HG03378 (cell line): ENCODE measurements around the gene STIP1.

Source experiments
- ATAC-seq: cut with Tn5 transposase; IDR thresholded peaks from one replicate; pipeline ENCODE4 v1.9.1; 2021; ENCODE audit warnings: mild to moderate bottlenecking, moderate library complexity; ENCODE audit not compliant: unreplicated experiment

Gene STIP1

DNA sequence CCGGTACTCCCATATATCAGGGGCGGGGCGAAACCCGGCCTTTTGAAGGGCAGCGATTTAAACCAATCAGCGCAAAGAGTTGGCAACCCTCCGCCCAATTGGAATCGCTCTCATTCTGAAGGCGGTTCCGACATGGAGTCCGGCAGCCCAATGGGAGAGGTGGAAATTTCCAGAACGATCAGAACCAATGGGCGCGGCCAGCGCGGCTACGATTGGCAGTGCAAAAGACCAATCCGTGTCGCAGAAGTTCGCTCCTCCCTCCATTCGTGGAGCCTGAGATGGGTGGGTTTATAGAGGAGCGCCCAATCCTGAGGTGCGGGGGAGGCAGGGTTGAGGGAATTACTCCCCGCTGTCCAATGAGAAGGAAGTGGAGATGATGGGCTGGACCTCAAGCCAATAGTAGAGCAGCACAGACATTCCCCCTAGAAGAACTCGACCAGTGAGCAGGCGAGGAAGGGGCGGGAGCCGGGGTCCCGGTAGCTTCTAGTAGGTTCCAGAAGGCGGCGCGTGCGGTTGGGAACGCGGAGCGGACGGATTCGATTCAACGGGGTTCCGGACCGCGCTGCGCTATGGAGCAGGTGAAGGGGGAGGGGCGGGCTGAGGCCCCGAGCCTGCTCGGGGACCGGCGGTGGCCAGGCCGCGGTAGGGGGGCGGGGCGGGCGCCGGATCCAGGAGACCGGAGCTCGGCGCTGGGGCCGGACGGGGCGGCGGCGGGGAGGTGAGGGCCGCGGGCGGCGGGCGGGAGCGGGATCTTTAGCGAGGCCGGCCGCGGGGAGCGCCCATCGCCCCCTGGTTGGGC is at the start of gene STIP1:
TSS of gene STIP1 (plus strand) at position 479 of the 799 bp plus-strand sequence. CDS start at position 570, 91 bp downstream.
- peak; percentile 89 for ATAC-seq

DNA sequence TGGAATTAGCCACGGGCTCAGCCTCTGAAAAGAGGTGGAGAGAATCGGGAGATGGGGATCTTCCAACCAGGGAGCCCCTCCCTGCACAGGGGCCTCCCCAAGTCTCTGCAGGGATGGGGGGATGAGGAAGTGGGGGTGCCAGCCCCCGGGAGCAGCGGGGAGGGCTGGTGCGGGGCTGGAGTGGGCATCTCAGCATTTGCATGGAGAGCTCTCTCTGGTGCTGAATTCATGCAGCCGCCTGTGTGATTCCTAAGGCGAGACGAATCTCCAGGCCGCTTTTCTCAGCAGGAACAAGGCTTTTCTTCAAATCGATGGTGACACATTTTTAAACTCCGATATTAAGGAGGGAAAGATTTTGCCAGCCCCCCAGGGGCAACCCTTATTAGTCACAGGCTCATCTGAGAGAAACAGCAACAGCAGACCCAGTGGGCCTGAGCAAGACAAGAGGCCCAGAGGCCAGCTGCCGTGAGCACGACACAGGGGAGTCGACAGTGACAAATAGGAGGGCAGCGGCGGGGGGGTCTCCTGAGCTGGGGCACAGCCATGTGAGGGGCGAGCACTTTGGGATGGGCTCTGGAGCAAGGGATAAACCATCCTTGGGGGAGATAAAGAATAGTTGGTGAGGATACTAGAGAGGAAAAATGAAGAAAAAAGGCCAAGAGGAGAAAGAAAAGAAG is 49.1 kb upstream of the STIP1 start:
- no peak for ATAC-seq

DNA sequence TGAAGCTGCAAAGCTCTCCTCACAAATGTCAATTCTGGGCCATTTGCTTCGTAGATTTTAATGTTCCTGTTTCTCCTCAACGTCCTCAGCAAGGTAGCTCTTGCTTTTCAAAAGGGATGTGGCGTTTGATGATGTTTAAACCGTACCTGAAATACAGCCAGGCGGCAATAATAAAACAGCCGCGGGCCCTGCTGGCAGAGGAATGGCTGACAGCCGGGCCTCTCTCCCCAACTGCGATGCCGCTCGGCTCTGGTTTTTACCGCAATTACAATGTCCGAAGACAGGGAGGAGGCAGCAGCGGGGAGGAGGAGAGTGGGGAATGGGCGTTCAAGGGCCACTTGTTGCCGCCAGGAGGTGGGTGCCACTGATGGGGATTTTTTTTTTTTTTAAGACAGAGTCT is 47.6 kb upstream of the STIP1 start:
- no peak for ATAC-seq

DNA sequence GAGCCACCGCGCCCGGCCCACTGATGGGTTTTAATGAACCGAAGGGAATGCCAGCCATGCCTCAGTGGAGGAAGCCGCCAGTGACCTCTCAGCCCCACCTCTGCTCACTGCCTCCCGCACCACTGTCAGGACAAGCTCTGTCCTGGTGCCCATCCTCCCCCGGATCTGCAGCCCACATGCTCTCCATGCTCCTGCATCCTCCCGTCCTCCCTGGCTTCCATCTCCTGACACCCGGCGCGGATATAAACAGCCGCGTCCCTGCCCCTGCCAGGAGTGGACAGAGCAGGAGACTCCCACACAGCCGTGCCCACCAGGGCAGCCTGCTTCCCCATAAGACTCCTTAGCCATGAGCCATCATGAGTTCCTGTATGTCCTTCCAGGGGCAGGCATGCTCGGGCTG is 46.9 kb upstream of the STIP1 start:
- ATAC-seq = no peak

DNA sequence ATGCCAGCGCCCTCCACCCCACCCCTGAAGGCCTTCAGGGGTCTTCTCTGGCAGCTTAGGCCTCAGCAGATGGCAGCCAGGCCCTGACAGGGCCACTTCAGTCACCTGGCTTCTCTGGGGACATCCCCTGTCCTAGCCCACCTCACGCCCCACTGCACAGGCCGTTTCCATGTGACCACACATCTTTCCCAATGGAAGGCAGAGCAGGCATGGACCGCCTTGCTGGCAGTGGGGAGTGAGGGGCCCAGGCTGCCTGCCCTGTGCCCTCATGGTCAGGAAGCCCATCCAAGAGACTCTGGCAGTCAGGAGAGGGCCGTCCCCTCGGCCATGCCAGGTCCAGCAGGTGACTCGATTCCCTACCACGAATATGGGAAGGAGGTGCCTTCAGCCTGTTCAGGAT is 45.9 kb upstream of the STIP1 start:
- no peak for ATAC-seq

DNA sequence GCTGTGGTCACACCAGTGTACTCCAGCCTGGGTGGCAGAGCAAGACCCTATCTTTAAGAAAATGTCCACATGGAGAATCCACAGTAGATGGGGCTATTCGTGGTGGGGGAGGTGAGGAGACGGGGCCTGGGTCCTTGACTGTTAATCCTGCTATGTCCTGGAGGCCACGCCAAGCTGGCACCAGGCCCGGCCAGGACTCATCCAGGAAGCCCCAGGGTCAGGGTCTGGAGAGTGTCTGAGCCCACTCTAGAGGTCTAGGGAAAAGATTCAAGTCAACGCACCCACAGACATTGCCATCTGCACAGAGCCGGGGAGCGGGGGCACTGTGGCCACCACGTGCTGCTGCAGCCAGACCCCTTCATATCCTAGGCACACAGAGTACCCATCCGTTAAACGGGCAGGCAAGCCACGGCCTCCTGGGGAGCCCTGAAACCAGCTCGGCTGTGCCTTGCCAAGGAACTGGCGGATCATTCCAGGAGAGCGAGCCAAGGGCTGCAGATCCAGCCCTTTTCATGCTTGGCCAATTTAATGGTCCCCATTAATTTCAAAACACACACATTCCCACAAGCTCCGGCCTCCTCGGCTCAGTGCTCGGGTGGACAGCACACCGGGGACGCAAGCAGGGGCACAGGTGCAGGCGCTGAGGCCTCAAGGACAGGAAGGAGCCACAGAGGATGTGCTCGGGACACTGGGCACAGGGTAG is 44.7 kb upstream of the STIP1 start:
- ATAC-seq = no peak

DNA sequence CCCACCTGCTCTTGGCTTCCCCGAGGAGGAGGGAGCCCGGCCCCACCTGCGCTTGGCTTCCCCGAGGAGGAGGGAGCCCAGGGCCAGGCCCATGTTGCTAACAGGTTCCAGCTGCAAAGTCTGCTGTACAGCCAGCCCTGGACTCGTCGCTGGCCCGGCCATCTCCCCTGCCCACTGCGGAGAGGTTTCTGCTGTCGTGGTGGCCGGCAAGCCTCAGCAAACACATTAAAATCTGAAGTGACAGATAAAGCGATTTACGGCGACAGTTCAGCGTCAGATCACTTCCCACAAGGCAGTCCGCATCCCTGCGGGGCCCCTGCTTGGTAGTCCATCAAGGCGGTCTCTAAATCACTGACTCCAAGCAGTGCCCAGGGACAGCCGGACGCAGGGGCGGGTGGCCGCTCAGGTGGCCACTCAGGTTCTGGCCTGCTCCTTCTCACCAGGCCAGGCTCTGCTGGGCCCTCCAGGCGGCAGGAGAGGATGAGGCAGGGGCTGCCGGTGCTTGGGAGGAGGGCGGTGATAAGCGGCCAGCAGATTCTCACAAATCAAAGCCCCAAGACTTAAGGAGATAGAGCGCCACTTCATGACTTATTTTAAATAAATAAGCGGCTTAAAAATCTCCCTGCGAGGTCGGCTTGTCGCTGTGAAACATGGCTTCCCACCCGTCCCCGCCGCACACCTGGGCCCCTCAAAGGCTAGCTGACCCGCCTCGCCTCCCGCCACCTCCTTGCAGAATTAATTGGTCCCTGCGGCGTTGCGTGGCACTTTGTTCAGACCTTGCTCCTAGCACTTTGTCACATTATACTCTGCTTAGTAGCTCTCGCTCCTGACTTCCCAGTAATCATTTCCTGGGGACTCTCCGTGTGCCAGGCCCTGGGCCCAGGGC is 41.1 kb upstream of the STIP1 start:
- no peak for ATAC-seq

DNA sequence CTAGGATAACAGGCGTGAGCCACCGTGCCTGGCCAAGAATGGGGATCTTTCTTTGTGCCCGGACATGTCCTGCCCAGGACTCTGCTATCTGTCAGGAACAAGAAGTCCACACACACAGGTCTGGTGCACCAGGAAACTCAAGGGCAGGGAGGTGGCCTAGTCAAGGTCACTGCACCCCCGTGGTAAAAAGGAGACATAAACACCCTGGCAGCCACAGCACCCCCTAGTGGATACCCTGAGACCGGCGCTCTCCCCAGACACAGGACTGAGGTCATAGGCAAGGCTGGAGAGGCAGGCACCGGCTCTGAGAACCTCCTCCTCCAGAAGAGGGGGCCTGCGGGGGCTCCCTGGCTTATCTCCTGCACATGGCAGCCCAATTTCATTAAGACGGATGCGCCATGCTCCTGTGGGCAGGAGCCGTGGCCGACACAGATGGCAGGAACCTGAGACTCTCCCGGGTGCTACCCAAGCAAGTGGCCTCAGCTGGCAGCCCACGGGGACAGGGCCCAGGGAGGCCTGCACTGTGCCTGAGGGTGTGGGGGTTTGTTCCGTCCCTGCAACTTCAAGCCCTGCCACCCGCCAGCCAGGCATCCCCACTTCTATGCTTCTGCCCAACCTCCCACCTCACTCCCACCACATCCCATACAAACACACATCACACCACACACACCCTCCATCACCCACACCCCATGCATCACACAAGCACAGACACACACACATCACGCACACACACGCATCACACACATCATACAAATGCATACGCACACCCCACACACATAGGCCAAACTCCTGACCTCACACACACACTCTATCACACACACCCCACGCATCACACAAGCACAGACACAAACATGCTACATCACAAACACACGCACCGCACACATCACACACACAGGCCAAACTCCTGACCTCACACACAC is 39.7 kb upstream of the STIP1 start:
- ATAC-seq = no peak

DNA sequence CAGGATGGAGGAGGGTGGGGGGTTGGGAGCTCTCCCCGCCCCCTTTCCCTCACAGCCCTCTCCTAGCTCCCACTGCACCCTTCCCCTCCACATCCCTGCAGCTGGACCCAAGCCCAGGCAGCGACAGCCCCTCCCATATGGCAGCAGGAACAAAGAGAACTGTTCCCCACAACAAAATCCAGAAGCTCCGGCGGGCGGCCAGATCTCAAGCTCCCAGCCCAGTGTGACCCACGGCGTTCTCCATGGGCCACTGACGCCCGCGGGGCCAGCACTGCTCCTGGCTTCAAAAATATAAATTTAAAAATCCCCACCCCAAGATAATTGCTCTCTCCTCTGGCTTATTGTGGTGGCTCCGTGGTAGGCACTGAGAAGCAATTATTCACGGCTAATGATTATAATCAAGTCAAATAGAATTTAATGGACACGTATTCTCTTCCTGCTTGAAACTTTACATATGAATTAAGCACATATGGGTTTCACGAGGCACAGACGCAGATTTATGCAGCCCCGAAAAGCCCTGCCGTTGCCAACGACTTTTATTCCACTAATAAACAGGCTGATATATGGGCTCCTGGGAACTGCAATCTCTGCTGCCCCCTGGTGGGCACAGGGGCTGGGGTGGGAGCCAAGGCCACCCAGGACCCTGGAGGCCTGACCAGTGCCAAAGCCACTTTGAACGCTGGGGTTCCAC is 37.6 kb upstream of the STIP1 start:
- no peak for ATAC-seq

DNA sequence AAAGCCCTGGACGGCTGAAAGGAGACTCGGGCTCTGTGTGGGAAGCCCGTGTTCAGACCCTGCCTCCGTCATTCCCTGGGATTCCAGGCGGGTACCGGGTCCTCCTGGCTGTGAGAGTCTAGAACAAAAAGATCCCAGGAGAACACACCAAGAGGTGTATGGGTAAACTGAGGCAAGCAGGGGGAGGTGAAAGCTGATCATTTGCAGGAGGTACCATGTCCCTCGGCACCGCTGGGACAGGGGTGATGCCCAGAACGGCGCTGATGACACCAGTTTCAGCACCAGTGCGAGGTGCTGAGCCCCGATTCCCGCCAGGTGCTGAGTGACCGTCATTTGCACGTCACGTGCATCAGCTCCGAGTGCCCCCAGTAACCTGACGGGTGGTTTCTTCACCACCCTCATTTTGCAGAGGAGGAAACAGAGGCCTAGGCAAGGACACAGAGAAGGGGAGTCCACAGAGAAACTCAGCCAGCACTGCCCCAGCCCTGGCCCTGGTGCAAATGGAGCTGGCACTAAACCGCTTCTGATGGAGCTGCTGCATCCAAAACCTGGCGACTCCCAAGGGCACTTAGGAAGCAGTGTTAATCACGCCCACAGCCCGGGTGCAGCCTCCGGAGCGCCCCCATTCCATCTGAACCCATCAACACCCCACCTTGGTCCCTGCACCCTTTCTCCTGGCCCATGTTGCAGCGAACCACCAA is 36.9 kb upstream of the STIP1 start:
- ATAC-seq = no peak

DNA sequence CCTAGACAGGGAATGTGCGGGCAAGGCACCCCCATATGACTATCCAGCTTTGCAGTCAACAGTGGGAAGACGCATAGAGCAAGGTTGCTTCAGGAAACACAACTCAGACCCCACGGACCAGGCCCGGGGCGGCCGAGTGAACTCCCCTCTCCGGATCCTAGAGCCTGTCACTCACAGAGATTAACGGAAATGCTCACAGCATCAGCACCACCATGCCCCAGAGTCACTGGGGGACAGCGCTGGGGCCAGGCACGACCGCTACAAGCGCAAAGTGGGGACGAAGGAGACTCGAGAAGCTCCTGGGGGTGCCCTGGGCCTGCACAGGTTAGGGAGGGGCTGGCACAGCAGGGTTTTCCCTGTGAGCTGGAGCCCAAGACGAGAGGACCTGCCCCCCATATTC is 35.9 kb upstream of the STIP1 start:
- ATAC-seq = no peak

DNA sequence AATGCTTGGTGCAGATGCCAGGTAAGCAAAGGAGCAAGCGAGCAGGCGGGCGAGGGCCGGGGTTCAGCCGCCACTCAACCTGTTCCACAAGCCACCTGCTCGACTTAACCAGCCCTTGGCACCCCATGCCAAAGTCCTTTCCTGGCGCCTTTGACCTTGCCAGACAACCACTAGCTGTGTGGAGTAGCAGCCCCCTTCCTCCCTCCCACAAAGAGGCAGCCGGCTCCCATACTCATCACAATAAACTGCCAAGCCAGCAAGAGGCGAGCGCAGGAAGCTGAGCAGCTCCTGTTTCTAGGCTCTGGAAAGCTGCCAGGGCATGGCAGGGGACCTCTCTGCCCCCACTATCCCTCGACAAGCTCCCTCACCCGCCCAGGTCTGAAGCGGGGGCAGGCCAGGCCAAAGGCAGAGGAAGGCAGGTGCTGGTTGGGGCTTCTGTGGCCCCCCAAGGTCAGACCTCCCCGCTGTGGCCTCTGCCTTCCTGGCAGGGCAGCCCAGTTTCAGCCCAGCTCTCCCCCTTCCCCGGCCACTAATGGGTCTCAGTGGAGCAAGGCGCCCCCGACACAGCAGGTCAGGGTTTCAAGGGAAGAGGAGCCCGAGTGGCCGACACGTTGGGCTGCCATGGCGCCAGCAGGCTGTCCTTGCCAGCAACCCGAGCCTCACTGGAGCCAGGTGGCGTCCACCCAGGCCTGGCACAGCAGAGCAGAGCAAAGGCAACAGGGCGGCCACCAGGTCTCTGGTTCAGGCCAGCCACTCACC is 35.3 kb upstream of the STIP1 start:
- no peak for ATAC-seq

DNA sequence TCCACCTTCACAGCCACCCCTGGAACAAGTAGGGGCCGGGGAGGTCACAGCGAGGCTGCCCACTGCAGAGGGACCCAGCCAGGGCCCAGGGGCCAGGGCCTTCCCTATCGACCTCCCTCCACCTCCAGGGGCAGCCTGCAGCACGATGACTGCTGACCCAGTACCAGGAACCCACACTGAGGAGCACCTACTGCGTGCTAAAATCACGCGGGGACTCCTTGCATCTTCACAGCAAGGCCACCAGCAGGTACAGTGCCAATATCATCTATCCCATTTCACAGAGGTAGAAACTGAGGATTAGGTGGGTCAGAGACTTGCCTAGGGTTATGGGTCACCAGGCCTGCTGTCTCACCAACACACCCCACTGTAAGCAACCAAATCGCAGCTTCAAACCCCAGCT is 34.6 kb upstream of the STIP1 start:
- no peak for ATAC-seq

DNA sequence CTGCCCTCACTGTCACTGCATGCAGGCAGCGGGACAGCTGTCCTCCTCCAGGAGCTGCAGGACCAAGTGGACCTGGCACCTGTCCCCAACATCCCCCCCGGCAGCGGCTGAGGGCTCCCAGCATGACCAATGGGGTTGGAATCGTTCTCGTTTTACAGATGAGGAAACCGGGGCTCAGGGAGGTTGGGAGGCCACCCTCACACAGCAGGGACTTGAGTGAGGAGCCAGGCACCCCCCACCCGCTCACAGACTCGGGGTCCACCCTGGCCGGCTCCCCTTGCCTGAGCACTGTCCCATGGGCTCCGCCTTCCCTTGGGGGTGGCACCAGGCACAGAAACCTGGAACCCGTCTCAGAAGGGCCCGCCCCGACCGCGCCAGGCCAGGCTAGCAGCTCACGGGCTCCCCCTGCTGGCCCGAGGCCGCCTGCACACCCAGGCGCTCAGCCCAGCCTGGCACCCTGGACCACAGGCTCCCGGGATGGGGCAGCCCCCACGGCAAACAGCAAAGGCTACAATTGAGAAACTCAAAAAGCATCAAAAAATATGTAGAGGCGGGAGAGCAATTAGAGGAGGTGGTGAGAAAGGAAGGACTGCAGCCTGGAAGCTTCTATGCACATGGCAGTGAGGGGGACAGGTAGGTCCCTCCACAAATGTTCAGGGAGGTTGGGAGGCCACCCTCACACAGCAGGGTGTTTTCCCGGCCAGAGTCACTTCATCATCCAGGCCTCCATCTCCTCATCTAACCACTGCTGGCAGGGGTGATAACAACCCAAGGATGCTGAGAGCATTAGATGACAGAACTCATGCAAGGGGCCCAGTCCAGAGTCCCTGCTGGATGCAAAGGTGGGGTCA is 32.9 kb upstream of the STIP1 start:
- no peak for ATAC-seq

DNA sequence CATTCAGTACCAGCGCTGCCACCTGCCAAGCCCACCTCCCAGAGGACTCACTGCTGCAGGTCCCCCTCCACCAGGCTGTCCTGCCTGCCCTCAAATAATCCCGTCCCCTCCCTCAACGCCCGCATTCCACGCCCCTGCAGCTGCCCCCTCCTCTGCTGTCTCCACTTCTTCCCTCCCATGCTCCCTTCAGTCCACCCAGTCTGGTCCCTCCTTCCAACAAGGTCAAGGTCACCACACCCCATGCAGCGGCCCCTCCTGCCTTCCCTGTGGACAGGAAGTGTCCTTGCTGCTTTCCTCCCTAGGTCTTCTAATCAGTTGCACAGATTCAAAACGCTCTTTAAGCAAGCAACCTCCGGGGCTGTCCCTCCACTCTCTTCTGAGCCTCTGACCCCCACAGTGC is 32.2 kb upstream of the STIP1 start:
- ATAC-seq = no peak

DNA sequence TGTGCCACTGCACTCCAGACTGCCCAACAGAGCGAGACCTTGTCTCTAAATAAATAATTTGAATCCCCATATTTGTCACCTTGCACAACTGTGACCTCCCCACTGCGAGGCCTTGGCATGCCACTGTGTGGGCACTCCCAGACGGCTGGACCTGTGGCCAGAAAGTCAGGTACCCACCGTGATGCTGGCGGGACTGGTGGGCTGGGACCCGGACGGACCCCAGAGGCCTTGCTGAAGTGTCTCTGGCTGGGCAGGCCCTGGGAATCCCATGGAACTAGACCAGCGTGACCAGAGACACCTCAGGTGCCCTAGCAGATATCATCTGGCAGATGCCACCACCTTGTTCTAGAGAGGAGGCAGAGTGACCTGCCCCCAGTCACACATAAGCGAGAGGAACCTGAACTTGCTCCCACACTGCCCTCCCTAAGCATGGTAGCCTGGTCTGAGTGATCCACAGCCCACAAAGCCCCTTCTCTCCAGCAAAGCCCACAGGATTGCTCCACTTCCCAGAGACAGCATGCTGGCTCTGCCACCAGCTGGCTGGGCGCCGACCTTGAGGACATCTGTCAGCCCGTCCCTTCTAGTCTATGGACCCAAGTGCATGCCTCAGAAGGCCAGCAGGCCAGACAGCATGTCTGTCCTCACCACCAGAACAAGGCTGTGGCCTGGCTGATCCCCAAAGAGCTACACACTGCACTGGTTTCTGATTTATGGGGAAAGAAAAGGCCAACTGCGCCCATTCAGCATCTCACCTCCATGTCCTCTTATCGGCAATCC is 29.5 kb upstream of the STIP1 start:
- no peak for ATAC-seq
